ENCODE measurements around the gene TP53I11. TPM values are rescaled to one million over a fixed set of nuclear protein-coding genes. Genes with fewer than 3 reads are reported as not detected.

The TP53I11 gene
- total and polyA plus RNA-seq, 9 of the 15 experiments (the other 6 are each of a cell fraction or from before 2014, with no cell fraction given), result 0.14 to 2.5 (median 1.2) TPM; not detected in 2

DNA sequence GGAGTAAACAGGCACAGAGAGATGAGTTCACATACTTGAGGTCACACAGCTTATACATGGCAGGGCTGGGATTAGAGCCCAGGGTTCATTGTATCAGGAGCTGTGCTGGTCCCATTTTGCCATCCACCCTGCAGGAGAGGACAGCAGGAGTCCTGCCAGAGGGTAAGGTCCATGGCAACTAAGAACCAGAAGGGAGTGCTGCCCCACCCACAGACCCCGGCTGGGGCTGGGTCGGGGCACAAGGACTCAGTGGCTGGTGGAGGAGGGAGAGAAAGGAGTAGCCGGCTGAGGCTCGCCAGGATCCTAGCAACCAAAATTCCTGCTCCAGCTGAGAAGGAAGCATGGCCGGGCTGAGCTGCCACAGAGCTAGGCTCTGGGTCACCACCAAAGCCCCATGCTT, 25.9 kb upstream of the TP53I11 start:
- CTCF ChIA-PET (ENCODE audit: low intra/inter-chr PET ratio), result no interaction called here
- H3K36me3 ChIP-seq (ENCODE audit: control insufficient read depth, insufficient read depth, low read length), result no peaks in the 10 kb centered on the region
- ATAC-seq (no peak), FAIRE-seq (no peak), DNase-seq (ENCODE audit: extremely low read depth in 1 of 4, low spot score in 3 of 4) (no peak)
- intact Hi-C loops (cut with micrococcal nuclease) (loop anchor here (5.0 kb wide), 1 partner anchor 39 kb away; no protein-coding TSS in a partner anchor), in situ Hi-C loops (cut with MboI) (no loop called here)
- H3K27ac ChIP-seq (ENCODE audit: extremely low read depth, low read depth, low read length), result no peak overlapping the region
- H3K4me2 ChIP-seq (ENCODE audit: insufficient read depth, low read length), result no peak overlapping the region
- POLR2A ChIA-PET, result interaction anchor here (1.1 kb wide), 1 partner anchor 40 kb away, joined by 6 read pairs; no protein-coding TSS in a partner anchor
- no peaks in the 10 kb centered on the region for H3K4me1 ChIP-seq (replicated peaks in 1 of 2; ENCODE audit: control insufficient read depth in 2 of 2, insufficient read depth in 2 of 2, low read length in 2 of 2)
- H3K4me3 ChIP-seq, result no peak overlapping the region
- peaks cover 12% of the 10 kb centered on the region; the same call in 1 of the 2 replicates for H4K20me1 ChIP-seq (replicated peaks; ENCODE audit: control insufficient read depth, insufficient read depth, low read length)
- TF ChIP-seq, protein P1, sequence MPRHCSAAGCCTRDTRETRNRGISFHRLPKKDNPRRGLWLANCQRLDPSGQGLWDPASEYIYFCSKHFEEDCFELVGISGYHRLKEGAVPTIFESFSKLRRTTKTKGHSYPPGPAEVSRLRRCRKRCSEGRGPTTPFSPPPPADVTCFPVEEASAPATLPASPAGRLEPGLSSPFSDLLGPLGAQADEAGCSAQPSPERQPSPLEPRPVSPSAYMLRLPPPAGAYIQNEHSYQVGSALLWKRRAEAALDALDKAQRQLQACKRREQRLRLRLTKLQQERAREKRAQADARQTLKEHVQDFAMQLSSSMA (CRISPR knock-in tag; IDR thresholded peaks at IDR 0.05), result no peak
- TF ChIP-seq ZNF431 (CRISPR knock-in tag; IDR thresholded peaks at IDR 0.05) (no peak), HNRNPUL1 (IDR thresholded peaks at IDR 0.05; ENCODE audit: low read length) (no peak)
- TF ChIP-seq, protein P2, sequence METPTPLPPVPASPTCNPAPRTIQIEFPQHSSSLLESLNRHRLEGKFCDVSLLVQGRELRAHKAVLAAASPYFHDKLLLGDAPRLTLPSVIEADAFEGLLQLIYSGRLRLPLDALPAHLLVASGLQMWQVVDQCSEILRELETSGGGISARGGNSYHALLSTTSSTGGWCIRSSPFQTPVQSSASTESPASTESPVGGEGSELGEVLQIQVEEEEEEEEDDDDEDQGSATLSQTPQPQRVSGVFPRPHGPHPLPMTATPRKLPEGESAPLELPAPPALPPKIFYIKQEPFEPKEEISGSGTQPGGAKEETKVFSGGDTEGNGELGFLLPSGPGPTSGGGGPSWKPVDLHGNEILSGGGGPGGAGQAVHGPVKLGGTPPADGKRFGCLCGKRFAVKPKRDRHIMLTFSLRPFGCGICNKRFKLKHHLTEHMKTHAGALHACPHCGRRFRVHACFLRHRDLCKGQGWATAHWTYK (CRISPR knock-in tag; IDR thresholded peaks at IDR 0.05), result no peak
- 0% methylated on average over 5 of the region's 5 CpGs for WGBS (ENCODE audit: insufficient coverage, low coverage, missing lambda C conversion rate)
- H3K9me3 ChIP-seq (replicated peaks; ENCODE audit: control insufficient read depth, insufficient read depth, low read depth, low read length), result no peaks in the 10 kb centered on the region
- peaks cover 0 to 71% of the 10 kb centered on the region in 2 experiments; a peak in 3 of 5 replicates for H3K27me3 ChIP-seq (ENCODE audit: control insufficient read depth in 2 of 2, insufficient read depth in 2 of 2, low read length in 2 of 2)
- no peak overlapping the region for H3K9ac ChIP-seq (ENCODE audit: insufficient read depth in 1 of 2, low read depth in 2 of 2, low read length in 2 of 2)
- no peaks in the 10 kb centered on the region for H3K9me1 ChIP-seq (ENCODE audit: control insufficient read depth, insufficient read depth, low read length)
- no peak overlapping the region for H2AFZ ChIP-seq (ENCODE audit: low read depth, low read length)
- H3K79me2 ChIP-seq (ENCODE audit: control insufficient read depth, insufficient read depth, low read length), result no peaks in the 10 kb centered on the region
- no TSS peak for BruUV-seq (replicated peaks)

Data from K562 (cell line).